Peyer's patch (tissue), 4 donors: ENCODE data around the gene ARHGAP12.

Source experiments
- CTCF ChIP-seq, 6 experiments: fragments of 450-650 bp in 4 of 6; fragments of 200-600 bp in 2 of 6; sonication (generic) in 1 of 6; IDR thresholded peaks; one replicate each; pipeline ENCODE4 v1.5.1; 2017 to 2019; ENCODE audit warnings: antibody characterized with exemption in 6 of 6, mild to moderate bottlenecking in 3 of 6, moderate library complexity in 1 of 6
- POLR2A ChIP-seq, 2 donors: fragments of 450-650 bp; IDR thresholded peaks; one replicate each; pipeline ENCODE4 v1.5.1; 2017; ENCODE audit warnings: antibody characterized with exemption in 2 of 2, mild to moderate bottlenecking in 2 of 2, moderate library complexity in 2 of 2

- TF ChIP-seq CTCF (IDR thresholded peaks at IDR 0.05) (no peak), POLR2A (IDR thresholded peaks at IDR 0.05) (no peak)
Observed at GRCh38 chr10:31912898-31913850, 15.5 kb downstream of the ARHGAP12 start.
